Activated B cell treated with CpG ODN at 0.5 μM for 24 hours (primary cell): ENCODE results near the gene INPP5A. TPM values are rescaled to one million over a fixed set of nuclear protein-coding genes. Genes with fewer than 3 reads are reported as not detected.

Experiments
- ATAC-seq: fragments of 200-7000 bp; cut with Tn5 transposase; one replicate; pipeline ENCODE4 v1.10.0; 2021; ENCODE audit warnings: low read depth, mild to moderate bottlenecking, moderate library complexity
- CTCF ChIA-PET: fragments of 350-600 bp; sonication (Branson Sonifier 250); formaldehyde crosslinking; loops from one replicate; lab custom pipeline; 2021; ENCODE audit warnings: antibody characterized with exemption; lab: Charles Lee
- POLR2A ChIA-PET: fragments of 350-600 bp; sonication (Branson Sonifier 250); formaldehyde crosslinking; loops from one replicate; lab custom pipeline; 2021; ENCODE audit warnings: antibody characterized with exemption; lab: Charles Lee
- DNase-seq: peaks from one replicate; pipeline ENCODE4 v3.0.0; 2022
- H3K27ac Mint-ChIP-seq: one replicate; pipeline ENCODE4 v1.8.0; 2020; ENCODE audit warnings: mixed read lengths
- H3K27me3 Mint-ChIP-seq: one replicate; pipeline ENCODE4 v1.8.0; 2021; ENCODE audit warnings: mixed read lengths
- H3K36me3 Mint-ChIP-seq: one replicate; pipeline ENCODE4 v1.8.0; 2021; ENCODE audit warnings: low read depth, mixed read lengths
- H3K4me1 Mint-ChIP-seq: one replicate; pipeline ENCODE4 v1.8.0; 2021; ENCODE audit warnings: mixed read lengths
- H3K4me3 Mint-ChIP-seq: one replicate; pipeline ENCODE4 v1.8.0; 2020; ENCODE audit warnings: mild to moderate bottlenecking, mixed read lengths
- H3K9me3 Mint-ChIP-seq: one replicate; pipeline ENCODE4 v1.8.0; 2020; ENCODE audit warnings: mixed read lengths
- intact Hi-C: fragments of 100-400 bp; cut with micrococcal nuclease; formaldehyde crosslinking; loops from one replicate; pipeline ENCODE4 v1.15.1; 2024
- total RNA-seq: library from RNA; stranded (reverse); gene quantifications from 2 replicates; pipeline ENCODE4 v1.2.3, GENCODE V29; 2022
- TF ChIP-seq, protein P1 (sequence below): fragments of 200-600 bp; IDR thresholded peaks from one replicate; pipeline ENCODE4 v1.8.0; 2022; ENCODE audit warnings: antibody characterized with exemption, mild to moderate bottlenecking

Gene INPP5A
- total RNA-seq, 1 donor from 2014 or later = 24.9 TPM

DNA sequence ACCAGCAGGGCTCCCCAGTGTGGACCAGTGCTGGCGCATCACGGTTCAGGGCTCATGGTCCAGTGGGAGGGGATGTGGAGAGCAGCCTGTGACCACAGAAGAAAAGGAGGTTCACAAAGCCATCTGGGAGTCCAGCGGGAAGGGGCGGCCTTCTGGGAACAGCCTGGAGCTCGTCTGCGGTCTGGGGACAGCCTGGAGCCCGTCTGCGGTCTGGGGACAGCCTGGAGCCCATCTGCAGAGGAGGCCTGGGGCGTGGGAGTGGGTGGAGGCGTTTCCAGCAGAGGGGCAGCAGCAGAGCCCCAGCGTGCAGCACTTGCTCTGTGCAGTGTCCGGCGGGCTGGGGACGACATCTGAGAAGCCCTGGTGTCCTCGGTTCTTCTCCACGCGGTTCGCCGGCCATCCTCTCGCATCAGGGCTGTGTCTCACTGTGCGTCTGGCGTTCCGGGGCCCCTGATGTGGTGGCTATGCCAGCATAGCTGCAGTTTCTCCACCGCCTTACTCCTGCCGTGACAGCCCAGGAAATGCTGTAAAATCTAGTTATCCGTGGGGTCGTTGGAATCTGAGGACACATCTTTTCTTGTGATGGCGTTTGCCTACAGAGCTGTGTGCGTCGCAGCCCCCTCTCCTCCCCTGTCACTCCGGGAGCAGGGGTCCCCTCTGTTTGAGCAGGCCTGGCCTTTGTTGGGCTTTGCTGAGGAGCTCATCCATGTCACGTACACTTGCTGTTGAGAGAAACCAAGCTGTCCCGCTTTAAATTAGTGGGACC, 104.6 kb downstream of the INPP5A start:
- Mint-ChIP-seq H3K4me3 (no peak overlapping the region), H3K27me3 (no peaks in the 10 kb centered on the region), H3K36me3 (peaks cover 16% of the 10 kb centered on the region), H3K9me3 (no peaks in the 10 kb centered on the region), H3K4me1 (peaks cover 17% of the 10 kb centered on the region), H3K27ac (no peak overlapping the region)
- DNase-seq (peak; percentile 3), ATAC-seq (no peak)
- TF ChIP-seq, protein P1, sequence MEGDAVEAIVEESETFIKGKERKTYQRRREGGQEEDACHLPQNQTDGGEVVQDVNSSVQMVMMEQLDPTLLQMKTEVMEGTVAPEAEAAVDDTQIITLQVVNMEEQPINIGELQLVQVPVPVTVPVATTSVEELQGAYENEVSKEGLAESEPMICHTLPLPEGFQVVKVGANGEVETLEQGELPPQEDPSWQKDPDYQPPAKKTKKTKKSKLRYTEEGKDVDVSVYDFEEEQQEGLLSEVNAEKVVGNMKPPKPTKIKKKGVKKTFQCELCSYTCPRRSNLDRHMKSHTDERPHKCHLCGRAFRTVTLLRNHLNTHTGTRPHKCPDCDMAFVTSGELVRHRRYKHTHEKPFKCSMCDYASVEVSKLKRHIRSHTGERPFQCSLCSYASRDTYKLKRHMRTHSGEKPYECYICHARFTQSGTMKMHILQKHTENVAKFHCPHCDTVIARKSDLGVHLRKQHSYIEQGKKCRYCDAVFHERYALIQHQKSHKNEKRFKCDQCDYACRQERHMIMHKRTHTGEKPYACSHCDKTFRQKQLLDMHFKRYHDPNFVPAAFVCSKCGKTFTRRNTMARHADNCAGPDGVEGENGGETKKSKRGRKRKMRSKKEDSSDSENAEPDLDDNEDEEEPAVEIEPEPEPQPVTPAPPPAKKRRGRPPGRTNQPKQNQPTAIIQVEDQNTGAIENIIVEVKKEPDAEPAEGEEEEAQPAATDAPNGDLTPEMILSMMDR = no peak
- ChIA-PET CTCF (interaction anchor here (0.7 to 1.3 kb wide), 3 partner anchors 70 to 286 kb away, joined by 3 to 5 read pairs (median 4); no protein-coding TSS in a partner anchor), POLR2A (no interaction called here)
- intact Hi-C loops = no loop called here

DNA sequence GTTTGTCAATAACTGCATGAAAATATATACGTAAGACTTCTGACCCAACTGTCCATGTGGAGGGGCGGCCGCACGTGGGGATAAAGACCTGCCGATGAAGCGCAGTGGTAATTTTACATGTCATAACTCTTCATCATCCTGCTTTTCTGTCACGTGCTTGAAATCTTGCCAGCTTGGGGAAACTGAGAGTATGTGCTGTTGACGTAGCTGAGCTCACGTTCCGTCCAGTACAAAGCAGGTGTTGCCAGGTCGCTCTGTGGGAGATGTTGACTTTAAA, 105.1 kb downstream of the INPP5A start:
- ChIA-PET CTCF (interaction anchor here (0.7 to 1.3 kb wide), 3 partner anchors 71 to 287 kb away, joined by 3 to 5 read pairs (median 4); no protein-coding TSS in a partner anchor), POLR2A (no interaction called here)
- intact Hi-C loops = no loop called here
- no peaks in the 10 kb centered on the region for H3K27me3 Mint-ChIP-seq
- H3K9me3 Mint-ChIP-seq = no peaks in the 10 kb centered on the region
- H3K36me3 Mint-ChIP-seq = peaks cover 19% of the 10 kb centered on the region
- TF ChIP-seq, protein P1 = no peak
- peaks cover 11% of the 10 kb centered on the region for H3K4me1 Mint-ChIP-seq
- ATAC-seq (no peak), DNase-seq (no peak)
- H3K4me3 Mint-ChIP-seq = no peak overlapping the region
- H3K27ac Mint-ChIP-seq = no peak overlapping the region

DNA sequence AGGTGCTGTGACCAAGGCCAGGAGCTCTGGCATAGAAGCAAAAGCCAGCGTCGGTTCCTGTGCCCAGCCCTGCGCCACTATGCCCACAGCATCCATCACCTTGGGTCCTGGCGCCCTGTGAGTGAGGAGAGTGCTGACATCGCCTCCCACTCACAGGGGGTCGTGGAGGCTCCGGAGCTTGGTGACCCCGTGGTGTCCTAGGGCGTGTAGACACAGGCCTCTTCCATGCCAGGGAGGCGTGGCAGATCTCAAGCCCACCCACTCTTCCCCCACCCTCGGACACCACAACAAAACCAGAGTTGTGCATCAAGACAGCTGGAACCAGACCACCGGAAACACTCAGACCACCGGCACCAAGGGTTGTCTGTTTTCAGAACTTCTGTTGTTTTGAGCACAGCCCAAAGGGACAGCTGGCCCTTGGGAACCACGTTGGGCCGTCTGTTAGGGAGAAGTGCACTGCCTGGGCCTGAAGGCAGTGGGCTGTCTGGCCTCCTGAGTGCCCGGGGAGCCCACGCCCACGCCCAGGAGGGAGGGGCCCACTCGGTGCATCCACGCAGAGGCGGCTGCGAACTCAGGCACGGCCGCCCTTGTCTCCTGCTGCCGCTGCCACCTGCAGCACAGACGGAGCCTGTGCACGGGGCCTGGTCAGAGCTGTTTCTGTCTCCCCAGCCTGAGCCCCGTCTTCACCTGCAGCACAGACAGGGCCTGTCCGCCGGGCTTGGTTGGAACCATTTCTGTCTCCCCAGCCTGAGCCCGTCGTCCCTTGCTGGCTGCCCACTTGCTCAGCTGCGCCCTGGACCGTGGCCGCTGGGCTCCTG, 106.3 kb downstream of the INPP5A start:
- peaks cover 28% of the 10 kb centered on the region for H3K36me3 Mint-ChIP-seq
- CTCF ChIA-PET = no interaction called here
- no peaks in the 10 kb centered on the region for H3K27me3 Mint-ChIP-seq
- no peaks in the 10 kb centered on the region for H3K9me3 Mint-ChIP-seq
- peak; percentile 14 for DNase-seq
- H3K4me1 Mint-ChIP-seq = peaks cover 8% of the 10 kb centered on the region
- no peak overlapping the region for H3K4me3 Mint-ChIP-seq
- intact Hi-C loops = no loop called here
- H3K27ac Mint-ChIP-seq = no peak overlapping the region
- ATAC-seq = peak; percentile 18
- TF ChIP-seq, protein P1 = no peak
- POLR2A ChIA-PET = no interaction called here

DNA sequence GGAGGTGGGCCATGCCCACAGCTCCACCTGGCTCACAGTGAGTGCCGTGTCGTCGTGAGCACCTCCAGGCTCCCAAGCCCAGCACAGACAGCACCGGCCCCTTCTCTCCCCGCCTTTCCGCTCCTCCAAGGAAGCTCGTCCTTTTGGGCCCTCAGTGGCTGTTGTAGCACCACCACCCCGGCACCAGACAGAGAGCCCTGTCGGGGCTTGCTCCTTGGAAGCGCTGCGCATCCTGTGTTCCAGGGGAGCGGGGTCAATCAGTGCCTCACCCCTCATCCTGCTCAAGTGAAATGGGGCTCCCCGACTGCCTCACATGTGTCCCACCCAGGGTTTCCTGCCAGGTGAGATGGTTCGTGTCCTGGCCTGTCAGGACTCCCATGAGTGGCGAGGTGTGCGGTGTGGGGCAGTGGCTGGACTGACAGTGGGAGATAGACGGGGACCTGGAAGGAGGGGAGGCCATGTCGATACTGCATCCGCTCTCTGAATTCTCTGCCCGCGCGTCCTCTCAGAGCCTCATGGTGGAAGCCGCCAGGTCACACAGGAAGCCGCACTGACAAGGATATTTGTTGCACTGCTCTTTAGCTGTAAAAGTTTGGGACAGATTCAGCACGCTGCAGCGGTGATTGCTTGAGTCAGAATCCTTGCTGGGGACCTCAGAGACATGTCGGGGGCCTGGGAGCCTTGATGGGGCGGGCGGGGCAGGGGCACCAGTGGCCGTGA, 107.1 kb downstream of the INPP5A start:
- no peaks in the 10 kb centered on the region for H3K27me3 Mint-ChIP-seq
- peaks cover 33% of the 10 kb centered on the region for H3K36me3 Mint-ChIP-seq
- intact Hi-C loops = no loop called here
- no peak for ATAC-seq
- H3K9me3 Mint-ChIP-seq = no peaks in the 10 kb centered on the region
- H3K4me3 Mint-ChIP-seq = no peak overlapping the region
- POLR2A ChIA-PET = no interaction called here
- peak; percentile 1 for DNase-seq
- TF ChIP-seq, protein P1 = no peak
- H3K27ac Mint-ChIP-seq = no peak overlapping the region
- H3K4me1 Mint-ChIP-seq = peaks cover 8% of the 10 kb centered on the region
- CTCF ChIA-PET = no interaction called here

DNA sequence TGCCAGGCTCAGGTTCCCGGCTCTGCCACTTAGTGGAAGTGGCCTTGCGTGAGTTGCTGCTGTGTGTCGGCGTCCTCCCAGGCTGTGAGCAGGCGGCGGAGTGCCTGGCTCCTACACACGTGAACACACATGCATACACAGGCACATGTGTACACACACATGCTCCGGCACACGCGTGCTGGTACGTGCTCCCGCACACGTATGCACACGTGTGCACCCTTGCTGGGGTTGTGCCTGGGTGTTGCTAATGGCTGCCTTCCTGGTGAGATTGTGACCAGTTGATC, 107.6 kb downstream of the INPP5A start:
- TF ChIP-seq, protein P1 = no peak
- ChIA-PET POLR2A (no interaction called here), CTCF (no interaction called here)
- no peak overlapping the region for H3K4me3 Mint-ChIP-seq
- peaks cover 8% of the 10 kb centered on the region for H3K4me1 Mint-ChIP-seq
- no peak for ATAC-seq
- H3K9me3 Mint-ChIP-seq = no peaks in the 10 kb centered on the region
- H3K36me3 Mint-ChIP-seq = peaks cover 35% of the 10 kb centered on the region
- intact Hi-C loops = no loop called here
- H3K27ac Mint-ChIP-seq = no peak overlapping the region
- no peaks in the 10 kb centered on the region for H3K27me3 Mint-ChIP-seq
- peak; percentile 4 for DNase-seq
